Suprapubic skin (tissue), 4 donors: ENCODE results near the gene ZMIZ2. TPM values are rescaled to one million over a fixed set of nuclear protein-coding genes. Genes with fewer than 3 reads are reported as not detected.

Experiments
- DNase-seq, 2 donors: peaks; one replicate each; pipeline ENCODE4 v3.0.0-alpha.2; 2019; ENCODE audit warnings: low spot score in 2 of 2
- H3K27ac ChIP-seq: fragments of 200-600 bp; sonication (generic); one replicate; pipeline ENCODE4 v1.5.1; 2019
- H3K27me3 ChIP-seq: fragments of 200-600 bp; sonication (generic); one replicate; pipeline ENCODE4 v1.5.1; 2019
- H3K36me3 ChIP-seq: fragments of 200-600 bp; sonication (generic); one replicate; pipeline ENCODE4 v1.5.1; 2019
- H3K4me1 ChIP-seq: fragments of 200-600 bp; sonication (generic); one replicate; pipeline ENCODE4 v1.5.1; 2019
- H3K4me3 ChIP-seq: fragments of 200-600 bp; sonication (generic); one replicate; pipeline ENCODE4 v1.5.1; 2019; ENCODE audit warnings: mild to moderate bottlenecking
- H3K9me3 ChIP-seq: fragments of 200-600 bp; sonication (generic); one replicate; pipeline ENCODE4 v1.5.1; 2019
- CTCF ChIP-seq, 2 donors: fragments of 200-600 bp in 1 of 2; fragments of 450-650 bp in 1 of 2; sonication (generic) in 1 of 2; IDR thresholded peaks; one replicate each; pipeline ENCODE4 v1.5.1; 2016 to 2019; ENCODE audit warnings: antibody characterized with exemption in 2 of 2, mild to moderate bottlenecking in 1 of 2, moderate library complexity in 1 of 2
- EP300 ChIP-seq: sonication (generic); formaldehyde crosslinking; IDR thresholded peaks from one replicate; pipeline ENCODE4 v1.6.1; 2017; ENCODE audit warnings: antibody characterized with exemption
- POLR2A ChIP-seq, 2 donors: fragments of 450-650 bp; IDR thresholded peaks; one replicate each; pipeline ENCODE4 v1.6.1; 2017; ENCODE audit warnings: antibody characterized with exemption in 2 of 2, mild to moderate bottlenecking in 2 of 2, moderate library complexity in 2 of 2
- POLR2AphosphoS5 ChIP-seq, 3 donors: sonication (generic); formaldehyde crosslinking; IDR thresholded peaks; one replicate each; pipeline ENCODE4 v1.6.1; 2017; ENCODE audit warnings: antibody characterized with exemption in 3 of 3
- WGBS: methylation state at CpG from one replicate; pipeline ENCODE4 v1.1.5; 2018; 5-methylcytosine and 5-hydroxymethylcytosine counted together
- total RNA-seq, 4 donors: library from RNA; depleted of rRNA; stranded (reverse); fragments of >200 nt; gene quantifications; one replicate each; pipeline ENCODE4 v1.1.0, GENCODE V29; 2016

ZMIZ2 gene
- total RNA-seq, 4 donors from 2014 or later: 26.4 to 97.8 (median 38.4) TPM

GRCh38 chr7:44736896-44737295 is 11.8 kb upstream of the ZMIZ2 start:
- H3K4me1 ChIP-seq: peaks cover 4% of the 10 kb centered on the region
- no peaks in the 10 kb centered on the region for H3K27me3 ChIP-seq
- WGBS: 78% methylated on average over 3 of the region's 3 CpGs
- no peaks in the 10 kb centered on the region for H3K36me3 ChIP-seq
- H3K4me3 ChIP-seq: no peak overlapping the region
- H3K27ac ChIP-seq: no peak overlapping the region
- H3K9me3 ChIP-seq: no peaks in the 10 kb centered on the region
- DNase-seq: no peak
- TF ChIP-seq EP300: no peak
- TF ChIP-seq CTCF (IDR thresholded peaks at IDR 0.05): no peak
- TF ChIP-seq POLR2A (IDR thresholded peaks at IDR 0.05): no peak
- no peak for TF ChIP-seq POLR2AphosphoS5 (IDR thresholded peaks at IDR 0.05)

GRCh38 chr7:44738051-44738723 is 10.5 kb upstream of the ZMIZ2 start:
- no peaks in the 10 kb centered on the region for H3K27me3 ChIP-seq
- TF ChIP-seq EP300 (no peak), CTCF (IDR thresholded peaks at IDR 0.05) (no peak), POLR2AphosphoS5 (IDR thresholded peaks at IDR 0.05) (no peak), POLR2A (IDR thresholded peaks at IDR 0.05) (no peak)
- no peak overlapping the region for H3K27ac ChIP-seq
- no peaks in the 10 kb centered on the region for H3K36me3 ChIP-seq
- H3K9me3 ChIP-seq: no peaks in the 10 kb centered on the region
- no peak overlapping the region for H3K4me3 ChIP-seq
- H3K4me1 ChIP-seq: peaks cover 4% of the 10 kb centered on the region
- WGBS: 96% methylated on average over 4 of the region's 4 CpGs
- DNase-seq: no peak

- Histone ChIP-seq H3K36me3 (no peaks in the 10 kb centered on the region), H3K9me3 (no peaks in the 10 kb centered on the region), H3K27me3 (no peaks in the 10 kb centered on the region), H3K4me1 (peaks cover 8% of the 10 kb centered on the region), H3K4me3 (no peak overlapping the region), H3K27ac (no peak overlapping the region)
- DNase-seq: no peak
- 95% methylated on average over 23 of the region's 23 CpGs for WGBS
- TF ChIP-seq CTCF (IDR thresholded peaks at IDR 0.05) (no peak), POLR2AphosphoS5 (IDR thresholded peaks at IDR 0.05) (no peak), POLR2A (IDR thresholded peaks at IDR 0.05) (no peak), EP300 (no peak)
These were observed 9.6 kb upstream of the ZMIZ2 start for GRCh38 chr7:44738876-44739665.

- DNase-seq: no peak
- no peak overlapping the region for H3K4me3 ChIP-seq
- H3K4me1 ChIP-seq: peaks cover 8% of the 10 kb centered on the region
- TF ChIP-seq CTCF (IDR thresholded peaks at IDR 0.05) (no peak), EP300 (no peak), POLR2AphosphoS5 (IDR thresholded peaks at IDR 0.05) (no peak), POLR2A (IDR thresholded peaks at IDR 0.05) (no peak)
- no peaks in the 10 kb centered on the region for H3K9me3 ChIP-seq
- no peaks in the 10 kb centered on the region for H3K36me3 ChIP-seq
- H3K27me3 ChIP-seq: no peaks in the 10 kb centered on the region
- H3K27ac ChIP-seq: no peak overlapping the region
- 100% methylated on average over 2 of the region's 2 CpGs for WGBS
These were observed 8.6 kb upstream of the ZMIZ2 start for GRCh38 chr7:44740055-44740454.

GRCh38 chr7:44743750-44744149 is 4.9 kb upstream of the ZMIZ2 start:
- Histone ChIP-seq H3K4me3 (no peak overlapping the region), H3K4me1 (peaks cover 3% of the 10 kb centered on the region), H3K36me3 (no peaks in the 10 kb centered on the region), H3K27me3 (no peaks in the 10 kb centered on the region), H3K27ac (no peak overlapping the region), H3K9me3 (no peaks in the 10 kb centered on the region)
- TF ChIP-seq EP300 (no peak), CTCF (IDR thresholded peaks at IDR 0.05) (no peak), POLR2AphosphoS5 (IDR thresholded peaks at IDR 0.05) (no peak), POLR2A (IDR thresholded peaks at IDR 0.05) (no peak)
- 76% methylated on average over 1 of the region's 1 CpG for WGBS
- DNase-seq: no peak
